Liver (tissue), 9 donors: ENCODE results near the gene TMED5. TPM values are rescaled to one million over a fixed set of nuclear protein-coding genes. Genes with fewer than 3 reads are reported as not detected.

Experiments used
- DNase-seq: peaks from one replicate; pipeline ENCODE4 v3.0.0-alpha.2; 2017; ENCODE audit warnings: low spot score
- H3K27ac ChIP-seq, 2 donors: one replicate each; pipeline ENCODE4 v1.7.0; 2013; ENCODE audit warnings: inconsistent platforms in 2 of 2, low read length in 2 of 2, control low read depth in 1 of 2, low read depth in 1 of 2, mild to moderate bottlenecking in 1 of 2
- H3K27me3 ChIP-seq, 4 donors: one replicate each; pipeline versions ENCODE4 v1.6.1 to v1.7.0; 2013; ENCODE audit warnings: low read length in 3 of 4, inconsistent platforms in 1 of 4, mild to moderate bottlenecking in 1 of 4, moderate library complexity in 1 of 4; ENCODE audit not compliant: control insufficient read depth in 4 of 4, insufficient read depth in 4 of 4
- H3K36me3 ChIP-seq, 4 donors: one replicate each; pipeline versions ENCODE4 v1.6.1 to v1.7.0; 2013; ENCODE audit warnings: low read length in 3 of 4, mild to moderate bottlenecking in 3 of 4, low read depth in 1 of 4, moderate library complexity in 1 of 4; ENCODE audit not compliant: control insufficient read depth in 4 of 4, insufficient read depth in 3 of 4
- H3K4me1 ChIP-seq, 4 donors: one replicate each; pipeline versions ENCODE4 v1.6.1 to v1.7.0; 2013; ENCODE audit warnings: low read length in 3 of 4, mild to moderate bottlenecking in 3 of 4, moderate library complexity in 1 of 4; ENCODE audit not compliant: control insufficient read depth in 4 of 4, insufficient read depth in 4 of 4
- H3K4me3 ChIP-seq, 3 donors: one replicate each; pipeline versions ENCODE4 v1.6.1 to v1.7.0; 2013; ENCODE audit warnings: low read length in 3 of 3, control low read depth in 1 of 3, low read depth in 1 of 3, mild to moderate bottlenecking in 1 of 3
- H3K9ac ChIP-seq, 2 donors: one replicate each; pipeline ENCODE4 v1.7.0; 2013; ENCODE audit warnings: low read length in 2 of 2, mild to moderate bottlenecking in 2 of 2, moderate library complexity in 2 of 2, control low read depth in 1 of 2, low read depth in 1 of 2
- H3K9me3 ChIP-seq, 4 donors: one replicate each; pipeline versions ENCODE4 v1.6.1 to v1.7.0; 2013; ENCODE audit warnings: low read length in 3 of 4; ENCODE audit not compliant: control insufficient read depth in 4 of 4
- FOXA1 ChIP-seq: IDR thresholded peaks from 2 replicates; pipeline ENCODE4 v1.6.1; 2016; ENCODE audit warnings: antibody characterized with exemption
- FOXA2 ChIP-seq: IDR thresholded peaks from 2 replicates; pipeline ENCODE4 v1.6.1; 2016; ENCODE audit warnings: antibody characterized with exemption
- GABPA ChIP-seq, 2 donors: IDR thresholded peaks in 1 of 2; conservative IDR thresholded peaks in 1 of 2; 2 replicates each; pipeline ENCODE4 v1.6.1; 2016; ENCODE audit warnings: antibody characterized with exemption in 2 of 2, mild to moderate bottlenecking in 1 of 2, moderate library complexity in 1 of 2
- HNF4G ChIP-seq: IDR thresholded peaks from 2 replicates; pipeline ENCODE4 v1.6.1; 2016; ENCODE audit warnings: antibody characterized with exemption
- JUND ChIP-seq, 2 donors: IDR thresholded peaks; 2 replicates each; pipeline ENCODE4 v1.6.1; 2016; ENCODE audit warnings: antibody characterized with exemption in 2 of 2
- NR2F2 ChIP-seq: IDR thresholded peaks from 2 replicates; pipeline ENCODE4 v1.6.1; 2016; ENCODE audit warnings: antibody characterized with exemption
- RAD21 ChIP-seq, 2 donors: IDR thresholded peaks; 2 replicates each; pipeline ENCODE4 v1.6.1; 2016; ENCODE audit warnings: antibody characterized with exemption in 2 of 2, mild to moderate bottlenecking in 2 of 2
- RXRA ChIP-seq, 2 donors: IDR thresholded peaks; 2 replicates each; pipeline ENCODE4 v1.6.1; 2017 to 2018; ENCODE audit warnings: antibody characterized with exemption in 2 of 2, mild to moderate bottlenecking in 1 of 2
- SP1 ChIP-seq: IDR thresholded peaks from 2 replicates; pipeline ENCODE4 v1.6.1; 2018; ENCODE audit warnings: antibody characterized with exemption, mild to moderate bottlenecking
- TAF1 ChIP-seq: conservative IDR thresholded peaks from 2 replicates; pipeline ENCODE4 v1.6.1; 2016; ENCODE audit warnings: antibody characterized with exemption, mild to moderate bottlenecking
- YY1 ChIP-seq: IDR thresholded peaks from 2 replicates; pipeline ENCODE4 v1.6.1; 2016; ENCODE audit warnings: antibody characterized with exemption, mild to moderate bottlenecking
- ZBTB33 ChIP-seq: IDR thresholded peaks from 2 replicates; pipeline ENCODE4 v1.6.1; 2016; ENCODE audit warnings: antibody characterized with exemption
- WGBS: extraction: QIAGEN DNeasy Blood & Tissue Kit; methylation state at CpG from one replicate; pipeline ENCODE4 v1.1.7; 2013; 5-methylcytosine and 5-hydroxymethylcytosine counted together
- polyA plus RNA-seq, 2 donors: library from polyadenylated mRNA; stranded (reverse) in 1 of 2; unstranded in 1 of 2; fragments of 200-250 nt in 1 of 2; fragments of >200 nt in 1 of 2; fragmentation: Nextera tagmentation in 1 of 2; extraction: Ambion mirVana in 1 of 2; gene quantifications; one replicate each; pipeline versions ENCODE4 v1.2.1 to v1.2.3, GENCODE V29; 2013 to 2015
- total RNA-seq, 2 donors: library from RNA; depleted of rRNA; stranded (reverse); fragments of >200 nt; gene quantifications; one replicate each; pipeline ENCODE4 v1.2.3, GENCODE V29; 2014
- TF ChIP-seq, protein P1 (sequence below): IDR thresholded peaks from 2 replicates; pipeline ENCODE4 v1.6.1; 2016; ENCODE audit warnings: antibody characterized with exemption
- TF ChIP-seq, protein P2 (sequence below): IDR thresholded peaks from 2 replicates; pipeline ENCODE4 v1.6.1; 2016; ENCODE audit warnings: antibody characterized with exemption, mild to moderate bottlenecking
- TF ChIP-seq, protein P3 (sequence below): IDR thresholded peaks from 2 replicates; pipeline ENCODE4 v1.6.1; 2016; ENCODE audit warnings: antibody characterized with exemption
- donor health status: healthy.
- donor health status: healthy.
- donor health status: healthy.
- donor health status: healthy.
- donor health status: healthy.

The TMED5 gene
- total and polyA plus RNA-seq, 4 donors, result 72.9 to 121 (median 85.7) TPM

- Histone ChIP-seq H3K4me3 (no peak overlapping the region), H3K36me3 (peaks cover 2 to 17% (median 5%) of the 10 kb centered on the region in 4 donors), H3K9ac (no peak overlapping the region), H3K27me3 (no peaks in the 10 kb centered on the region), H3K4me1 (peaks cover 0 to 14% (median 3%) of the 10 kb centered on the region in 4 donors), H3K9me3 (no peaks in the 10 kb centered on the region), H3K27ac (no peak overlapping the region)
- TF ChIP-seq, protein P1, sequence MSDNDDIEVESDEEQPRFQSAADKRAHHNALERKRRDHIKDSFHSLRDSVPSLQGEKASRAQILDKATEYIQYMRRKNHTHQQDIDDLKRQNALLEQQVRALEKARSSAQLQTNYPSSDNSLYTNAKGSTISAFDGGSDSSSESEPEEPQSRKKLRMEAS, result no peak
- whole genome bisulfite sequencing, result 96% methylated on average over 1 of the region's 1 CpG
- DNase-seq, result no peak
These were observed 40.1 kb downstream of the TMED5 start for GRCh38 chr1:93140106-93140505.

- no peaks in the 10 kb centered on the region for H3K27me3 ChIP-seq
- DNase-seq, result no peak
- no peak overlapping the region for H3K4me3 ChIP-seq
- no peak overlapping the region for H3K9ac ChIP-seq
- no peak overlapping the region for H3K27ac ChIP-seq
- 56% methylated on average over 3 of the region's 3 CpGs for WGBS
- TF ChIP-seq YY1, result no peak
- TF ChIP-seq, protein P1, result no peak
- TF ChIP-seq FOXA1, result no peak
- no peak for TF ChIP-seq NR2F2
- no peak for TF ChIP-seq GABPA (IDR thresholded peaks at IDR 0.05 in 1 of 2, conservative IDR thresholded peaks at IDR 0.05 in 1 of 2)
- TF ChIP-seq RAD21 (IDR thresholded peaks at IDR 0.05), result no peak
- no peak for TF ChIP-seq JUND (IDR thresholded peaks at IDR 0.05)
- no peak for TF ChIP-seq HNF4G
- no peak for TF ChIP-seq FOXA2
- TF ChIP-seq SP1, result no peak
- no peak for TF ChIP-seq RXRA (IDR thresholded peaks at IDR 0.05)
- TF ChIP-seq, protein P2, sequence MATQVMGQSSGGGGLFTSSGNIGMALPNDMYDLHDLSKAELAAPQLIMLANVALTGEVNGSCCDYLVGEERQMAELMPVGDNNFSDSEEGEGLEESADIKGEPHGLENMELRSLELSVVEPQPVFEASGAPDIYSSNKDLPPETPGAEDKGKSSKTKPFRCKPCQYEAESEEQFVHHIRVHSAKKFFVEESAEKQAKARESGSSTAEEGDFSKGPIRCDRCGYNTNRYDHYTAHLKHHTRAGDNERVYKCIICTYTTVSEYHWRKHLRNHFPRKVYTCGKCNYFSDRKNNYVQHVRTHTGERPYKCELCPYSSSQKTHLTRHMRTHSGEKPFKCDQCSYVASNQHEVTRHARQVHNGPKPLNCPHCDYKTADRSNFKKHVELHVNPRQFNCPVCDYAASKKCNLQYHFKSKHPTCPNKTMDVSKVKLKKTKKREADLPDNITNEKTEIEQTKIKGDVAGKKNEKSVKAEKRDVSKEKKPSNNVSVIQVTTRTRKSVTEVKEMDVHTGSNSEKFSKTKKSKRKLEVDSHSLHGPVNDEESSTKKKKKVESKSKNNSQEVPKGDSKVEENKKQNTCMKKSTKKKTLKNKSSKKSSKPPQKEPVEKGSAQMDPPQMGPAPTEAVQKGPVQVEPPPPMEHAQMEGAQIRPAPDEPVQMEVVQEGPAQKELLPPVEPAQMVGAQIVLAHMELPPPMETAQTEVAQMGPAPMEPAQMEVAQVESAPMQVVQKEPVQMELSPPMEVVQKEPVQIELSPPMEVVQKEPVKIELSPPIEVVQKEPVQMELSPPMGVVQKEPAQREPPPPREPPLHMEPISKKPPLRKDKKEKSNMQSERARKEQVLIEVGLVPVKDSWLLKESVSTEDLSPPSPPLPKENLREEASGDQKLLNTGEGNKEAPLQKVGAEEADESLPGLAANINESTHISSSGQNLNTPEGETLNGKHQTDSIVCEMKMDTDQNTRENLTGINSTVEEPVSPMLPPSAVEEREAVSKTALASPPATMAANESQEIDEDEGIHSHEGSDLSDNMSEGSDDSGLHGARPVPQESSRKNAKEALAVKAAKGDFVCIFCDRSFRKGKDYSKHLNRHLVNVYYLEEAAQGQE, result no peak
- TF ChIP-seq TAF1, result no peak
- TF ChIP-seq, protein P3, sequence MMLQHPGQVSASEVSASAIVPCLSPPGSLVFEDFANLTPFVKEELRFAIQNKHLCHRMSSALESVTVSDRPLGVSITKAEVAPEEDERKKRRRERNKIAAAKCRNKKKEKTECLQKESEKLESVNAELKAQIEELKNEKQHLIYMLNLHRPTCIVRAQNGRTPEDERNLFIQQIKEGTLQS, result no peak
- TF ChIP-seq ZBTB33, result no peak
- H3K36me3 ChIP-seq, result peaks cover 2 to 26% (median 11%) of the 10 kb centered on the region in 4 donors
- H3K9me3 ChIP-seq, result no peaks in the 10 kb centered on the region
- peaks cover 0 to 6% (median 2%) of the 10 kb centered on the region in 4 donors for H3K4me1 ChIP-seq
These were observed 42.5 kb downstream of the TMED5 start for GRCh38 chr1:93137604-93138292.
